ENCODE measurements around the gene SAC3D1. TPM values are rescaled to one million over a fixed set of nuclear protein-coding genes. Genes with fewer than 3 reads are reported as not detected.

SAC3D1 gene
- total and polyA plus RNA-seq, 2 donors from 2014 or later = 6.8 to 13.4 TPM

DNA sequence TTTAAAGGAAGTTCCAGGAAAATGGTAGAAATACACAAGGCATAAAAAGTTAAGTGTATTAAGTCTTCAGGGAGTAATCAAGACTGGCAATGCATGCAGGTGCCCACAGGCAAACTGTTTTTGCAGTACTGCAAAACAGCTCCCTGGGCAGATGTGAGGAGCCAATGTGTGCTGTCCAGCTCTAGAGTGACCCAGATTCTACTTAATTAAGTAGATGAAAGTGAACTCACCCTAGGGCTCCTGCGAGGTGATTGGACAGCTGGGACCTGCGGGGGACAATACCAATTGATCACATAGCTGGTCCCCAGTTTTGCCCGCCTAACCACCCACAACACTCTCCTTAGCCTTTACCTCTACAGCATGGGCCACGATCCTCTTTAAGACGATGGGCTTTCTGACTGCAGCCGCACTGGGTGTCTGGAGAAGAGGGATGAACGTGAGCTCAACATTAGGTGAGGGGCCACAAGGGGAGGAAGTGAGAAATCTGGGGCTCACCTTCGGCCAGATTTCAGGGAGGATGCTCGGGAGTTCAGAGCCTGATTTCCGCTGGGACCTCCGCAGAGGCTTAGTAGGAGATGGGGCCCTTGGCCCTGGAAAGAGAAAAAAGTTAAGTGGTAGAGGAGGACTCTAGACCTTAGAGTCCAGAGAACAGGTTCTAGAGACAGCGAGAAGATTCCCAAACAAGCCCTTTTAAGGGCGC lies 42.3 kb downstream of the SAC3D1 start:
- intact Hi-C loops (cut with DNase I) = no loop called here

DNA sequence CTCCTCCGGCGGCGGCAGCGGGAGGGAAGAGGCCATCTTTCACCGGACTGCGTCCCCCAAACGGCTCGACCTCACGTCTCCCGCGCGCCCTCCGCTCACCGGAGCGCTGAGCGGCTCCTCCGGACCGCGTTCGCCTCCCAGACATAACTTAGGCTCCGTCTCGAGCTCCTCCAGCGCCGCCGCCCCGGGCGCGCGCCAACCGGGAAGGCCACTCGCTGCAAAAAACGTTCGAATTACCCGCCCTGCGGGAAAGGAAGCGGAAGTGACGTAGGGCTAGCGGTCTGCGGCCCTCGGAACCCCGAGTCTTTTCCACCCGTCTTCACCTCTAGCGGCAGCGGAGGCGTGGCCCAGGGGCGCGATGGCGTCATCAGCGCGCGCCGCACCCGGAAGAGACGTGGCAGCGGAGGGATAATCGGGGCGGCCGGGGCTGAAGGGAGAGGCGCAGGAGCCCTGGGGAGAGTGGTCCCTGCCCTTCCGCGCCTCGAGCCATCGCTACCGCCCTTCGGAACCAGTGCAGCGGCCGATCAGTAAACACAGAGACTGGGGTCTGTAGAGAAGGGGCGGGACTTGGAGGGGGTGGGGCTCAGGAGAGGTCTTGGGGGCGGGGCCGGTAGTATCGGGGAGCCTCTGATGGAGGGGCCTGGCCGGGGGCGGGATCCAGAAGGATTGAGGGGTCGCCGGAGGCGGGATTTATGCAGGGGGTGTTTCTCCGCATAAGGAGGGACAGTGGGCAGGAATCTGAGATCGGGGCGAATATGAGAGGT lies 43.0 kb downstream of the SAC3D1 start, which contains the start of the genes CDCA5 and ZFPL1:
Gene CDCA5 (minus strand): TSS at position 207 of the 764 bp plus-strand sequence. CDS start 62 bp downstream, at position 145.
Gene ZFPL1 (plus strand): TSS at position 389 of the 764 bp plus-strand sequence. CDS start 477 bp downstream, outside the sequence.
- Histone ChIP-seq H3K4me3 (ENCODE audit: low read length in 3 of 3) (peak within 1 kb of the TSS; percentile 91 to 99 (median 97)), H3K27ac (ENCODE audit: low read depth in 2 of 2, low read length in 2 of 2) (peak within 1 kb of the TSS; percentile 95 to 97), H3K36me3 (ENCODE audit: control insufficient read depth in 2 of 3, insufficient read depth in 3 of 3, low read length in 3 of 3) (peaks cover 8 to 27% (median 12%) of the 10 kb centered on the region in 3 donors), H3K4me1 (ENCODE audit: control insufficient read depth in 2 of 3, insufficient read depth in 2 of 3, low read depth in 1 of 3, low read length in 3 of 3) (peaks cover 0 to 18% (median 9%) of the 10 kb centered on the region in 3 donors), H3K27me3 (ENCODE audit: control insufficient read depth, insufficient read depth, low read length) (no peaks in the 10 kb centered on the region), H3K9ac (ENCODE audit: low read length in 3 of 3) (peak within 1 kb of the TSS; percentile 78 to 95 (median 94)), H3K9me3 (ENCODE audit: control insufficient read depth in 2 of 3, insufficient read depth in 1 of 3, low read length in 3 of 3) (no peaks in the 10 kb centered on the region)
- intact Hi-C loops (cut with DNase I) = no loop called here
- TF ChIP-seq CTCF (IDR thresholded peaks at IDR 0.05; ENCODE audit: borderline replicate concordance, extremely low read depth, insufficient read depth) = peak; percentile 24
- FAIRE-seq (no peak), DNase-seq (peak; percentile 96 to 98 (median 98))

More for the DNA sequence above, 42.3 kb downstream of the SAC3D1 start:
- DNase-seq (no peak), FAIRE-seq (no peak)
- H3K9me3 ChIP-seq (ENCODE audit: control insufficient read depth in 2 of 3, insufficient read depth in 1 of 3, low read length in 3 of 3) = no peaks in the 10 kb centered on the region
- peaks cover 8 to 20% (median 12%) of the 10 kb centered on the region in 3 donors for H3K36me3 ChIP-seq (ENCODE audit: control insufficient read depth in 2 of 3, insufficient read depth in 3 of 3, low read length in 3 of 3)
- H3K4me3 ChIP-seq (ENCODE audit: low read length in 3 of 3) = peak overlapping the region; percentile 56 to 97 (median 91)
- H3K27me3 ChIP-seq (ENCODE audit: control insufficient read depth, insufficient read depth, low read length) = no peaks in the 10 kb centered on the region
- peak overlapping the region in 1 of 2 donors; percentile 95 for H3K27ac ChIP-seq (ENCODE audit: low read depth in 2 of 2, low read length in 2 of 2)
- peaks cover 0 to 18% (median 9%) of the 10 kb centered on the region in 3 donors for H3K4me1 ChIP-seq (ENCODE audit: control insufficient read depth in 2 of 3, insufficient read depth in 2 of 3, low read depth in 1 of 3, low read length in 3 of 3)
- TF ChIP-seq CTCF (IDR thresholded peaks at IDR 0.05; ENCODE audit: borderline replicate concordance, extremely low read depth, insufficient read depth) = no peak
- peak overlapping the region in 2 of 3 donors; percentile 47 to 94 for H3K9ac ChIP-seq (ENCODE audit: low read length in 3 of 3)

DNA sequence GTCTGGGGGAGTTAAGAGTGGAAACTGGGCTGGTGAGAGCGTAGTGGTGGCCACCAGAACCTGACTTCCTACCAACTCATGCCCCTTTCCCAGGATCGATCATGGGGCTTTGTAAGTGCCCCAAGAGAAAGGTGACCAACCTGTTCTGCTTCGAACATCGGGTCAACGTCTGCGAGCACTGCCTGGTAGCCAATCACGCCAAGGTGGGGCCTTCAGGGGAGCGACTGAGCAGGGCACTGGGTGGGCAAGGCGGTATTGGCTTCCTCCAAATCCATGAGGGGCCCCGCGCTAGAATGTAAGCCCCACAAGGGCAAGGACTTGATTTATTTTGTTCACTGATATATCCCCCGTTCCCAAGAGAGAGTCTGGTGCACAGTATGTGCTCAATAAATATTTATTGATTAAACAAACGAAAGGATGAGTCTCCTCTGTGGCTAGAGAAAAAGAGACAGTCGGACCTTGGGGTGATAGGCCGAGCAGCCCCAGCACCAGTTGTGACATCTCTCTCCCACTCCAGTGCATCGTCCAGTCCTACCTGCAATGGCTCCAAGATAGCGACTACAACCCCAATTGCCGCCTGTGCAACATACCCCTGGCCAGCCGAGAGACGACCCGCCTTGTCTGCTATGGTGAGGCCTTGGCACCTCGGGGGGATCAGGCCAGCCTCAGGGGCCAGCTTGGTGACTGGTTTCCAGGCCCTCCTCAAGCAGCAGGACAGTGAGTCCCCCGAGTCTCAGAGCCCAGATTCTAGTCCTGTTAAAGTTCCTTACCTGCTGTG lies 43.8 kb downstream of the SAC3D1 start:
- no peak for DNase-seq
- peak overlapping the region; percentile 91 to 99 (median 97) for H3K4me3 ChIP-seq (ENCODE audit: low read length in 3 of 3)
- FAIRE-seq = no peak
- H3K9ac ChIP-seq (ENCODE audit: low read length in 3 of 3) = peak overlapping the region; percentile 78 to 95 (median 94)
- intact Hi-C loops (cut with DNase I) = no loop called here
- H3K27ac ChIP-seq (ENCODE audit: low read depth in 2 of 2, low read length in 2 of 2) = peak overlapping the region; percentile 95 to 97
- H3K9me3 ChIP-seq (ENCODE audit: control insufficient read depth in 2 of 3, insufficient read depth in 1 of 3, low read length in 3 of 3) = no peaks in the 10 kb centered on the region
- peaks cover 0 to 18% (median 9%) of the 10 kb centered on the region in 3 donors for H3K4me1 ChIP-seq (ENCODE audit: control insufficient read depth in 2 of 3, insufficient read depth in 2 of 3, low read depth in 1 of 3, low read length in 3 of 3)
- no peak for TF ChIP-seq CTCF (IDR thresholded peaks at IDR 0.05; ENCODE audit: borderline replicate concordance, extremely low read depth, insufficient read depth)
- peaks cover 8 to 31% (median 12%) of the 10 kb centered on the region in 3 donors for H3K36me3 ChIP-seq (ENCODE audit: control insufficient read depth in 2 of 3, insufficient read depth in 3 of 3, low read length in 3 of 3)
- H3K27me3 ChIP-seq (ENCODE audit: control insufficient read depth, insufficient read depth, low read length) = no peaks in the 10 kb centered on the region
